ENCODE measurements around the gene FER. TPM values are rescaled to one million over a fixed set of nuclear protein-coding genes. Genes with fewer than 3 reads are reported as not detected.

FER gene
- total RNA-seq, 2 experiments from 2014 or later = 9.4 to 10.0 TPM

DNA sequence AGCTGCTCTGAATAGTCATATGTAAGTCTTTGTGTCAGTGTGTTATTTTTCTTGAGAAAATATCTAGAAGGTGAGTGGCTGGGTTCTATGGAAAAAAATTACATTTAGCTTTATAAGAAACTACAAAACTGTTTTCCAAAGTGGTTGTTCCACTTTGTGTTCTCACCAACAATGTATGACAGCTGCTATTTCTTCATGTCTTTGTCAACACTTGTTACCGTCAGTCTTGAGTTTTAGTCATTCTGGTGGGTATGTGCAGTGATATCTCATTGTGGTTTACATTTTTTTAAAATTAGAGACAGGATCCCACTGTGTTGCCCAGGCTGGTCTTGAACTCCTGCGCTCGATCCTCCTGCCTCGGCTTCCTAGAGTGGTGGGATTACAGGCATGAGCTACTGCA, 415.6 kb downstream of the FER start:
- no peak overlapping the region for H3K4me2 ChIP-seq (ENCODE audit: low read length)
- ChIA-PET POLR2A (interaction anchor here (0.6 kb wide), 1 partner anchor 129 kb away, joined by 3 read pairs; no protein-coding TSS in a partner anchor), CTCF (ENCODE audit: unreplicated experiment) (interaction anchor here (0.6 kb wide), 1 partner anchor 530 kb away, joined by 3 read pairs; no protein-coding TSS in a partner anchor)
- no peaks in the 10 kb centered on the region for H3K36me3 ChIP-seq (ENCODE audit: insufficient read depth, low read length)
- no peaks in the 10 kb centered on the region for H4K20me1 ChIP-seq (ENCODE audit: insufficient read depth, low read length)
- H3K9me2 ChIP-seq (ENCODE audit: insufficient read depth, low read length) = no peaks in the 10 kb centered on the region; the same call in 1 of the 2 replicates
- no peak overlapping the region for H3K4me3 ChIP-seq (ENCODE audit: low read depth, low read length, poor library complexity, severe bottlenecking)
- H3K4me1 ChIP-seq (ENCODE audit: insufficient read depth, low read length, poor library complexity, severe bottlenecking) = no peaks in the 10 kb centered on the region
- no peaks in the 10 kb centered on the region for H3K79me2 ChIP-seq (ENCODE audit: insufficient read depth, low read depth, low read length)
- no TSS peak for BruUV-seq (replicated peaks)
- intact Hi-C loops (cut with micrococcal nuclease; ENCODE audit: unreplicated experiment) = no loop called here
- no peak overlapping the region for H2AFZ ChIP-seq (ENCODE audit: low read length)
- H3K27ac ChIP-seq (ENCODE audit: low read depth, low read length, poor library complexity, severe bottlenecking) = no peak overlapping the region
- TF ChIP-seq, protein P1, sequence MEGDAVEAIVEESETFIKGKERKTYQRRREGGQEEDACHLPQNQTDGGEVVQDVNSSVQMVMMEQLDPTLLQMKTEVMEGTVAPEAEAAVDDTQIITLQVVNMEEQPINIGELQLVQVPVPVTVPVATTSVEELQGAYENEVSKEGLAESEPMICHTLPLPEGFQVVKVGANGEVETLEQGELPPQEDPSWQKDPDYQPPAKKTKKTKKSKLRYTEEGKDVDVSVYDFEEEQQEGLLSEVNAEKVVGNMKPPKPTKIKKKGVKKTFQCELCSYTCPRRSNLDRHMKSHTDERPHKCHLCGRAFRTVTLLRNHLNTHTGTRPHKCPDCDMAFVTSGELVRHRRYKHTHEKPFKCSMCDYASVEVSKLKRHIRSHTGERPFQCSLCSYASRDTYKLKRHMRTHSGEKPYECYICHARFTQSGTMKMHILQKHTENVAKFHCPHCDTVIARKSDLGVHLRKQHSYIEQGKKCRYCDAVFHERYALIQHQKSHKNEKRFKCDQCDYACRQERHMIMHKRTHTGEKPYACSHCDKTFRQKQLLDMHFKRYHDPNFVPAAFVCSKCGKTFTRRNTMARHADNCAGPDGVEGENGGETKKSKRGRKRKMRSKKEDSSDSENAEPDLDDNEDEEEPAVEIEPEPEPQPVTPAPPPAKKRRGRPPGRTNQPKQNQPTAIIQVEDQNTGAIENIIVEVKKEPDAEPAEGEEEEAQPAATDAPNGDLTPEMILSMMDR (conservative IDR thresholded peaks at IDR 0.05; ENCODE audit: low read length) = no peak
- TF ChIP-seq EZH2phosphoT487 (IDR thresholded peaks at IDR 0.05; ENCODE audit: borderline replicate concordance, low read depth, low read length) = no peak
- H3K9me3 ChIP-seq (ENCODE audit: low read length) = no peaks in the 10 kb centered on the region
- DNase-seq (ENCODE audit: low spot score) = no peak

DNA sequence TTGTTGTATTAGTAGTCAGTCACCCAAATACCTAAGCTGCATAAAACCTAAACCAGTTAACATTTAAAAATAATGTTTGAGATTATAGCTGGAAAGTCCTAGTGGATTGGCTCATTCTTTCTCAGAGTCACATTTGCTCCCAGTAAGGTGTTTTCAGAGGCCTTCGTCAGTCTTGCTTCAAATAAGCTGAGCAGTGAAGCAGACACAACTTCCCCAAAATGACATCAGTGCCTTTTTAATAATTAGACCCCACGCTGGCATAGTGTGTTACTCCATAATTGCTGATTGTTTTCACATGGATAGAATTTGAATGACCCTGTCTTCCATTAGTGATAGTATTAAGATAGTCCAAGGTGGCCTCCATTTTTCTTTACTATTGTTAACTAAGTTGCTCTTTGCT, 416.3 kb downstream of the FER start:
- intact Hi-C loops (cut with micrococcal nuclease; ENCODE audit: unreplicated experiment) = no loop called here
- H3K9me3 ChIP-seq (ENCODE audit: low read length) = no peaks in the 10 kb centered on the region
- no peak for DNase-seq (ENCODE audit: low spot score)
- CTCF ChIA-PET (ENCODE audit: unreplicated experiment) = no interaction called here
- H3K79me2 ChIP-seq (ENCODE audit: insufficient read depth, low read depth, low read length) = no peaks in the 10 kb centered on the region
- no TSS peak for BruUV-seq (replicated peaks)
- no peak overlapping the region for H3K27ac ChIP-seq (ENCODE audit: low read depth, low read length, poor library complexity, severe bottlenecking)
- H3K36me3 ChIP-seq (ENCODE audit: insufficient read depth, low read length) = no peaks in the 10 kb centered on the region
- POLR2A ChIA-PET = interaction anchor here (0.6 kb wide), 1 partner anchor 129 kb away, joined by 3 read pairs; no protein-coding TSS in a partner anchor
- TF ChIP-seq, protein P1 (conservative IDR thresholded peaks at IDR 0.05; ENCODE audit: low read length) = no peak
- no peak for TF ChIP-seq EZH2phosphoT487 (IDR thresholded peaks at IDR 0.05; ENCODE audit: borderline replicate concordance, low read depth, low read length)
- no peak overlapping the region for H3K4me2 ChIP-seq (ENCODE audit: low read length)
- H3K9me2 ChIP-seq (ENCODE audit: insufficient read depth, low read length) = no peaks in the 10 kb centered on the region; the same call in 1 of the 2 replicates
- H4K20me1 ChIP-seq (ENCODE audit: insufficient read depth, low read length) = no peaks in the 10 kb centered on the region
- H3K4me3 ChIP-seq (ENCODE audit: low read depth, low read length, poor library complexity, severe bottlenecking) = no peak overlapping the region
- no peaks in the 10 kb centered on the region for H3K4me1 ChIP-seq (ENCODE audit: insufficient read depth, low read length, poor library complexity, severe bottlenecking)
- no peak overlapping the region for H2AFZ ChIP-seq (ENCODE audit: low read length)

DNA sequence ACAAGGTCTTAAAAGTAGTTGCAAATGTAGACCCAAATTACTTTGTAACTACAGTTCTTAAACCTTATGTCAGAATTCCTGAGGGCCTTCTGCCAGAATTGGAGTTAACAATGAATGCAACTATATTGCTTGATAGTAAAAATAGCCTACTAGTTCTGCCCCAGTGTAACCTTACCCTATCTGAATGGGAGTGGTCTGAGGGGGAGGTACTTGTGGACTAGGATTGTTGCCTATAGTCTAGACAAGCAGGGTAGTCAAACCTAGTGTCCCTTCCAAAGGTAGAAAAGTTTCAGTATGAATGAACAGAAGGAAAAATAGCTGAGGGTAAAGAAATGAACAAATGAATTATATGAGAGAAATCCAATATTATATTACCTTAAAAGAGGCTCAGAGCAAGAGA, 419.9 kb downstream of the FER start:
- TF ChIP-seq, protein P1 (conservative IDR thresholded peaks at IDR 0.05; ENCODE audit: low read length) = no peak
- no peak for TF ChIP-seq EZH2phosphoT487 (IDR thresholded peaks at IDR 0.05; ENCODE audit: borderline replicate concordance, low read depth, low read length)
- BruUV-seq (replicated peaks) = no TSS peak
- ChIA-PET CTCF (ENCODE audit: unreplicated experiment) (no interaction called here), POLR2A (interaction anchor here (0.6 kb wide), 1 partner anchor 1182 kb away, joined by 6 read pairs; no protein-coding TSS in a partner anchor)
- H3K9me2 ChIP-seq (ENCODE audit: insufficient read depth, low read length) = no peaks in the 10 kb centered on the region; the same call in 1 of the 2 replicates
- intact Hi-C loops (cut with micrococcal nuclease; ENCODE audit: unreplicated experiment) = no loop called here
- H3K27ac ChIP-seq (ENCODE audit: low read depth, low read length, poor library complexity, severe bottlenecking) = no peak overlapping the region
- no peak for DNase-seq (ENCODE audit: low spot score)
- no peaks in the 10 kb centered on the region for H3K36me3 ChIP-seq (ENCODE audit: insufficient read depth, low read length)
- H2AFZ ChIP-seq (ENCODE audit: low read length) = no peak overlapping the region
- H3K4me2 ChIP-seq (ENCODE audit: low read length) = no peak overlapping the region
- H4K20me1 ChIP-seq (ENCODE audit: insufficient read depth, low read length) = no peaks in the 10 kb centered on the region
- no peaks in the 10 kb centered on the region for H3K4me1 ChIP-seq (ENCODE audit: insufficient read depth, low read length, poor library complexity, severe bottlenecking)
- H3K79me2 ChIP-seq (ENCODE audit: insufficient read depth, low read depth, low read length) = no peaks in the 10 kb centered on the region
- no peak overlapping the region for H3K4me3 ChIP-seq (ENCODE audit: low read depth, low read length, poor library complexity, severe bottlenecking)
- H3K9me3 ChIP-seq (ENCODE audit: low read length) = no peaks in the 10 kb centered on the region

Measured in OCI-LY7 (cell line).